Jurkat, Clone E6-1 (cell line): ENCODE data around the gene ZNF879. TPM values are rescaled to one million over a fixed set of nuclear protein-coding genes. Genes with fewer than 3 reads are reported as not detected.

Experiments used
- DNase-seq: peaks from one replicate; pipeline ENCODE4 v3.0.0-alpha.2; 2011; ENCODE audit warnings: low read depth, low spot score
- H3K4me3 ChIP-seq: 2 replicates; pipeline ENCODE4 v1.5.1; 2011; ENCODE audit warnings: mild to moderate bottlenecking, low read length, control low read depth, moderate library complexity
- polyA plus RNA-seq: library from polyadenylated mRNA; unstranded; fragments of >200 nt; gene quantifications from one replicate; pipeline ENCODE4 v1.2.1, GENCODE V29; 2012; ENCODE audit warnings: missing spikeins; ENCODE audit not compliant: insufficient read length, insufficient read depth

The ZNF879 gene
- not detected for polyA plus RNA-seq

DNA sequence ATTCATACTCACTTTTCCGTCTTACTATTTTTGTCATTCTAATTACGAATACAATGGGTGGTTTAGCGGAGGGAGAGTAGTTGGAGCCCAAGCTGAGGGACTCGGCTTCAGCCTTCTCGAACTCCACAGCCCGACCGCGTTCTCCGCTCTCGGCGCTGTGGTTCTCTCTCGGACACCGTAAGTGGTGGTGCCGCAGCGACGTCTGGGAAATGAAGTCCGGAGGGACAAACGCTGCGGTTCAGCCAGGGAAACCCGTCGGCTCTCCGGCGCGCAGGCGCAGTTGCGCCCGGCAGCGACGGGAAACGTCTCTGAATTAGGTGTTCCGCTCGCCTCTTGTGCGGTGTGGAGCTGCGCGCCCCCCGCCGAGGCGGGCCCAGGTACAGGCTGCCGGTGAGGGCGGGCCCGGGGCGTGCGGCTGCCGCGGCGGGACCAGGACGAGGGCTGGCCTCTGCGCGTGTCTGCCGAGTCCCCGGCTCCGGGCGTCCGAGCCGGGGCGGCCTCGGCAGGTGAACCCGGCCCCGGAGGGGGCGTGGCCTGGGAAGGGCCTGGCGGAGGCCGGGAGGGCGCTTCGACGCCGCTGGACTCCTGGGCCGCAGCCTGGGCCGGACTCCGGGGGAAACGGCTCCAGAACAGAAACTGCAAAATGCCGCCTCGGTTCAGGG, at the start of gene ZNF879:
Gene ZNF879 (plus strand): TSS at position 277 of the 662 bp plus-strand sequence. CDS start 1,201 bp downstream, outside the sequence.
- no peak within 1 kb of the TSS for H3K4me3 ChIP-seq
- DNase-seq: no peak

DNA sequence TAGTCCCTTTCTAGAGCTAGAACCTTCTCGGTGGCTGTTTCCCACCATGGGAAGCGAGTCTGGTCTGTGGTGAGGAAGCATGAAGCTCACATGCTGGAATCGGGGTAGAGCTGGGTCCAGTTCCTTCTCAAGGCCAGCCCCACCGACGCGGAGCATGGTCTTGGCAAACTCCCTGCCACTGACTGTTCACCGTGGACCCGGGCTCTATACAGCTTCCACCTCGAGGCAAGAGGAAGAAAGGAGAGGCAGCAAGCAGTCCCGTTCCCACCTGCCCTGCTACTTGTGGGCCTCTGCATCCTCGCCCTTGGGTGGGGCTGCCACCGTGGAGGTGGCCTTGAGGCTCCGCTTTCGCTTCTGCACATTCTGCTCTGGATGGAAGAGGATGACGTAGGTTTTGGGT, 42.2 kb upstream of the ZNF879 start:
- no peak overlapping the region for H3K4me3 ChIP-seq
- DNase-seq: no peak

DNA sequence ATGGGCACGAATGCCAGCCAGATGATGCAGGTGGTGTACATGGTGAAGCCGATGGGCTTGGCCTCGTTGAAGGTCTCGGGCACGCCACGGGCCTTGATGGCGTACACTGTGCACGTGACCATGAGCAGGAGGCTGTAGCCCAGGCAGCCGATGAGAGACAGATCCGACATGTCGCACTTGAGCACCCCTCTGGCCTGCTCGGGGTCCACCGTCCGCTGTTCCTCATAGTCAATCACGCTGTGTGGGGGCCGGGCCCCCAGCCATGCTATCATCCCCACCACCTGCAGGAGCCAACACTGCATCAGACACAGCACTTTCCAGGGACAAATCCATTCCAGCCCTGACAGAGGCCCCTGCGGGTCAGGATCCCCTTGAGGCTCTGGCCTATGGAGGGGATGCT, 40.7 kb upstream of the ZNF879 start:
- H3K4me3 ChIP-seq: no peak overlapping the region
- no peak for DNase-seq

DNA sequence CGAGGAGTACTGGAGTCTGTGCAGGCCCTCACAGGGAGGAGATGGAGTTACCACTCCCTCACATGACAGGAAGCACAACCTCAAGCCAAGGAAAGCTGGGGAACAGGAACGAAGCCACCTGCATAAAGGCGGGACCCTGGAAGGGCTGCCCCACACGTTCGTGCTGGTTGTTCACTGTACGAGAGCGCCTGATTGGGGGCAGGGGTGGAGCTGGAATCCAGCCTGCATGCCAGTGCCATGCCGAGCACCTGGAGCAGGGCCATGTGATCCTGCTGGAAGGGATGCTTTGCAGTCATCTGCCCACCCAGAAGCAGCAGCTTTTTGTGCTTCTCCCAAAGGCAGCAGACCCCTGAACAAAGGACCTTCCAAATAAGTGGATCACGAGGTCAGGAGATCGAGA, 39.9 kb upstream of the ZNF879 start:
- DNase-seq: no peak

DNA sequence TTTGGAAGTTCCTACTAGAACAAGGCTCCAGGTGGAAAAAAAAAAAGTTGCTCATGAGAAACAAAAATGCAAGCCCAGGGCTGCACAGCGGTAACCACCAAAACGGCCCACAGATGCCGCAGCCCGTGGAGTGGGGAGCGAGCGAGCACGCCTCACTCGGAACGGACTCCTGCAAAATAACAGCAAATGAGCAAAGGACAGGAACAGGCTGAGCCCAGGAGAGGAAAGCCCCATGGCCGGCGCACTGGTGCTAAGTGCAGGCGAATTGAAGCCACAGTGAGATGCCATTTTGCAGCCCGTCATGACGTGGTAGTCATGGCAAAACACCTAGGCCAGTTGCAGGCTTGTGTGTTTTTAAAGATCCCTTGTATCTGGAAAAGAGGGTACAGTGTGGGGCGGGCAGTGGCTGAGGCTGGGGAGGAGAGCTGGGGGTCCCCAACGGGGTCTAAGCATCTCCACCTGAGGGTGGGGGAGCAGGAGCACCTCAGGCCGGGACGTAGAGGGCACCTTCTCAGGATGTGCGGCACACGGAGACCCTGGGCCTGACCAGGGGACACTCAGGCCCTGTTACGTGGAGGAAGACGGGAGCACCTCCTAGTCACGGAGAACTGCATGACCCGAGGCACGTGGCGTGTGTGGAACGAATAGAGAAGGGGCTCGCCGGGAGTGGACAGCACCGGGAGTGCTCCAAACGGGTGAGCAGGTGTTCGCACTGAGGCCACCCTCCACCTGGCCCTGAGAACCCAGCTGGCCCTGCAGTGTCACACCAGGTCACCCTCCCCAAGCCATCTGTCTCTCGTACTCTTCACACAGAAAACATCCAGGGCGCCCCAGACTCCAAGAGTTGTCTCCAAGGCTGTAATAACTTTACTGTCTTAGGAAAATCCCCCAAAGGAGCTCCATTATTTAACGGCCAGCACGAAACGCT, 39.2 kb upstream of the ZNF879 start:
- H3K4me3 ChIP-seq: no peak overlapping the region
- no peak for DNase-seq

More for the DNA sequence above, 39.9 kb upstream of the ZNF879 start:
- no peak overlapping the region for H3K4me3 ChIP-seq

DNA sequence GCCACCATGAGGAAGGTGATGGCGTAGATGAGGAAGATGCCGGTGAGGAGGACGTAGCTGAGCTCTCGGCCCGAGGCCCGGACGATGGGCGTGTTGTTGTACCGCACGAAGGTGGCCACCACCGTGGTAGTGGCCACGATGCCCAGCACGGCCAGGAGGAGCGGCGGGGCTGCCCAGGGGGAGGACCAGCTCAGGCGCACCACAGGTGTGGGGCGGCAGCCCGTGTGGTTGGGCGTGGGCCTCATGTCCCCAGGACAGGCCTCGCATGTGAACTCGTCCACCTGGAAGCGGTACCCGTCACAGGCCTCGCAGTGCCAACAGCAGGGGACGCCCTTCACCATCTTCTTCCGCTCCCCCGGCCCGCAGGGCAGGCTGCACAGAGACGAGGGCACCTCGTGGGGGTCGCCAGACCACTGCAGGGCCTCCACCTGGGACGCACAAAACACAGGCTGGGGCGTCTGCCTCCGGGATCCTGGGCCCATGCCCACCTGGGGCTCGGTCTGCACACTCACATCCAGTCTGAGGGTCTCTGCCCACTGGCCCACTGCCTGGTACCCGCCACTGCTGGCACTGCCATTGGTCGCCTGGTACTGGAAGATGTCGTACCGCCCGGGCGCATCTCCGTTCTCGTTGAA, 37.2 kb upstream of the ZNF879 start:
- no peak overlapping the region for H3K4me3 ChIP-seq
- DNase-seq: no peak

DNA sequence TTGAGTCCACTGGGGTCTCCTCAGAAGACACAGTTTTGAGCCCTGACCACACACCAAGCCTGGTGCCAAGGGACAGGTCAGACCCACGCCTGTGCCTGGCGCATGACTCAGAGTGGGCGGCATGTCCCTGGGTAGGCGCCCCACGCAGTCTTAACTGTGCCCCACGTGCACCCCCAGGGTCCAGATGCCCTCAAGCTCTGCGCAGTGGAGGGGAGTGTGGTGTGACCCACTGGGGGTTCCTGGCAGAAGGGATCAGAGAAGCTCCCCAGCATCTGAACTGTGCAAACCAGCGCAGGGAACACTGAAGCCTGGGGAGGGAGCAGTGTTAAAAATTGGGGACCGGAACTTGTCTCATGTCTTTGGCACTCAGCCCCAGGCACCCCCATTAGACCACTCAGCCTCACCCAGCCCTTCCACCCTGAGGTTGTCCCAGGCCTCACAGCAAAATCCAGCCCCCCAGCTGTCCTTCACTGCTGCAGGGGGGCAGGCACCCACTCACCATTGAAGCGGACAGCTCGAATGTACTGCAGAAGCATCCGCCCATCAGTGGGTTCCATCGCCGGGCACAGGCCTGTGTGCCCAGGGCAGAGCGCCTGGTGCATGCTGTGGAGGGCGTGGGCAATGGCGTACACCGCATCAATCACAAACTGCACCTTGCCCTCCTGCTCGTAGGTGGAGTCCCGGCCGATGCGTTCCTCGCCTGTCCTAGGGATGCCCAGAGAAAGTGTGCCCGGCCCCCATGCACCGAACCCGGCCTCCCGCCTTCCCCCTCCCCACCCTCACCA, 35.0 kb upstream of the ZNF879 start:
- DNase-seq: no peak
- no peak overlapping the region for H3K4me3 ChIP-seq

DNA sequence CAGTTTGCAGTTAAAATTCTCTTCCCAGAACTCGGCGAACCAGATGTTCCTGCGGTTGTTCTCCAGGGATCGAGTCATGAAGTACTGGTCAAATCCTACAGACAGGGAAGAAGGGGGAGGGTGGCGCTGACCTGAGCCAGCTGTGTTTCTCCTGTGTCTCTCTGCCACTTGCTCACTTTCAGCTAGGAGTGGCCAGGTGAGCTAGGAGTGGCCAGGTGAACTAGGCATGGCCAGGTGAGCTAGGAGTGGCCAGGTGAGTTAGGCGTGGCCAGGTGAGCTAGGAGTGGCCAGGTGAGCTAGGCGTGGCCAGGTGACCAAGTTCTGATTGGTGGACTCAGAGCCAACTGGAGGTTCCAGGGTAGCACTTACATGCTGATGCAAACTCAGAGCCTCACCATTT, 34.3 kb upstream of the ZNF879 start:
- no peak overlapping the region for H3K4me3 ChIP-seq
- no peak for DNase-seq

DNA sequence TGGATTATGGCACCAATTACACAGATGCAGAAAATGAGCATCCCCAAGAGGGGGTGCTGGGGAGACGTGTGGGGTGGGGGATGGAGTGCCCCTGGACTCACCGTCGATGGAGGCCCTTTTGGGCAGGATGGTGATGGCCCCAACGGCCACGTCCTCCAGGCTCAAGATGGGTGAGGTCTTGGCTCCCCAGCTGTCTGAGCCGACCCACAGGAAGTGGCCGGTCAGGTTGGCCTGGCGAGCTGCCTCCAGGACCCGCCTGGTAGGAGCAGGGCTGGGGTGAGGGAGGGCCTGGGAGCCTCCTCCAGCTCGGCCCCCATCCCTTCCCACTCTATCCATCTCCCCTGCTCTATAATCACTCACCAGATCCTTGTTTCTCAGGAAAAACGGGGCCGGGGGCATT, 33.1 kb upstream of the ZNF879 start:
- no peak for DNase-seq

DNA sequence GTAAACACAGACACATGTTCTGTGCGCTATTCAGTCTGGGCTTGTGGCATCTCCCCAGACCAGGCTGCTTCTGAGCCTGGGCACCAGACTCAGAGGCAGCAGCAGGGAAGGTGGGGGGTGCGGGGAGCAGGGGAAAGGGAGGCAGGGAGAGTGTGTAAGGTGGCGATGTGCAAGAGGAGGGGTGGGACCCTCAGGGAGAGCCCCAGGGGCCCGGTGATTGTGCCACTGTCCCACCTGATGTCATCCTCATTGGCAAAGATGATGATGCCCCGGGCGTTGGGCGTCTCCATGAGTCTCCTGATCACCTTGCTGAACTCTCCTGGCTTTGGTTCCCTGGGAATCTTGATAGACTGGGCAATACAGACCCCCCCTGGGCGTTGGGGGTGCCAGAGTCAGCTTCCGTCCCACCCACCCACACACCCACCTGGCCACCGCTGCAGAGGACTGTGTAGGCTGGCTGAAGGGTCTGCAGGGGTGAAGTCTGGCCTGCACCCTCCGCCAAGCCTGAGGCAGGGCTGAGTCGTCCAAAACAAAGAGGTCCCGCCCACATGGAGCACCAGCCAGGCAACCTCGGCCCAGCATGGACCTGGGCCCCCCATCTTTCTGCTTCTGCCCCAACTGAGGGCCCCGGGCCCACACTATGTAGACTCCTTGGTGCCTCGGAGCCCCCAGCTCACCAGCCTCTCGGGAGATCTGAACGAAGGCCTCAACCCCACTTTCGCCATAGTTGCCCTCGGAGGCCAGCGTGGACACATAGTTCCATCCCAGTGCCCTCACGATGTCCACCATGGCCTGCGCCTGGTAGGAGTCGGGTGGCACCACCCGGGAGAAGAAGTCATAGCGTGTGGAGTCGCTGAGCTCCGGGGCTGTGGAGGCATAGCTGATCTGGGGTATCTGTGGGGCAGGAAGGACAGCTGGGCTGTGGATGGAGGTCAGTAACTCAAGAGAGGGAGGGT, 32.1 kb upstream of the ZNF879 start:
- no peak overlapping the region for H3K4me3 ChIP-seq
- no peak for DNase-seq

More for the DNA sequence above, 33.1 kb upstream of the ZNF879 start:
- H3K4me3 ChIP-seq: no peak overlapping the region

DNA sequence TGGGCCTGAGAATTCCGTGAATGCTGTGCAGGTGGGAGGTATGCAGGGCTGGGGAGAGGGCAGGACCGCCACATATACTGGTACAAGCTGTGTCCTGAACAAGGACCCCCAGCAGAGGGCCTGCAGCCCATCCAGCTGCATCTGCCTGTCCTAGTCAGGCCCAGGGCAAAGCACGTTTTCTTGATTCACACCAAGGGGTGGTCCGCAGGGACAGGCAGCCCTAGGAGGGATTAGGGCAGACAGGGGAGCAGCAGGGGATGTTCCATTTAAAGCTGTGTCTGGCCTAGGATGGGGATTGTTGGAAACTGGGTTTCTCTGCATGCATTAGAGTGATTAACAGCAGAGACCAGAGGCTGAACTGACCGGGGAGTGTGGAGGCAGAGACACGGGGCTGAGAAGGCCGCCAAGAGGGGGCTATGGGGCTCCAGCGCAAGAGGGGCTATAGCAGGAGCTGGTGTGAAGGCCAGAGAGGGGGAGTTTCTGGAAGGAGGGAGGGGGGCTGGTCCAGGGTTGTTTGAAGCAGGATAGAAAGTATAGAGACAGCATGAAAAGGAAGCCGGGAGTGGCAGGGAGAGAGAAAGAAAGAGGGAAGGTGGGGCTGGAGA, 31.2 kb upstream of the ZNF879 start:
- DNase-seq: no peak
- no peak overlapping the region for H3K4me3 ChIP-seq

DNA sequence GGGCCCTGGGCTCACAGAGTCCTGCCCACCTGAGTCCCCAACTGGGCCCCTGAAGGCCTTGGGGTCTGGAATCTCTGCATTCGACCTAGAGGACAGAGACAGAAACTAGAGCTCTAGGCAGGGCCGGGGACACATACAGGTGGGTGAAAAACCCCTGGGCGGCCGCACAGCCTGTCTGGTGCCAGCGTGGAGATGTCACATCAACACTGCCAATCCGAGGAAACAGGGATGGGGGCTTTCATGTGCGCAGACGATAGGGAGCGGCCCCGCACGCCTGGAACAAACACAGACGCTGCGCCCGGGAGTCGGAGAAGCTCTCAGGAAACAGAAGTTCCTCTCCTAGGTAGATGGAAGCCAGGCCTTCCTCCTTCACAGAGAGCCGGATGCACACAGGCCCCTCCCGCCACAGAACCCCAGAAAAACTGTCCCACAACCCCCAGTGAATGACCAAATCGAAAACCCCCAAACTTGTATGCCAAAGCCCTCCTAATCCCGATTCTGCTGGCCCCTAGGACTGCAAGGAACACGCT, 30.3 kb upstream of the ZNF879 start:
- no peak overlapping the region for H3K4me3 ChIP-seq
- DNase-seq: no peak

DNA sequence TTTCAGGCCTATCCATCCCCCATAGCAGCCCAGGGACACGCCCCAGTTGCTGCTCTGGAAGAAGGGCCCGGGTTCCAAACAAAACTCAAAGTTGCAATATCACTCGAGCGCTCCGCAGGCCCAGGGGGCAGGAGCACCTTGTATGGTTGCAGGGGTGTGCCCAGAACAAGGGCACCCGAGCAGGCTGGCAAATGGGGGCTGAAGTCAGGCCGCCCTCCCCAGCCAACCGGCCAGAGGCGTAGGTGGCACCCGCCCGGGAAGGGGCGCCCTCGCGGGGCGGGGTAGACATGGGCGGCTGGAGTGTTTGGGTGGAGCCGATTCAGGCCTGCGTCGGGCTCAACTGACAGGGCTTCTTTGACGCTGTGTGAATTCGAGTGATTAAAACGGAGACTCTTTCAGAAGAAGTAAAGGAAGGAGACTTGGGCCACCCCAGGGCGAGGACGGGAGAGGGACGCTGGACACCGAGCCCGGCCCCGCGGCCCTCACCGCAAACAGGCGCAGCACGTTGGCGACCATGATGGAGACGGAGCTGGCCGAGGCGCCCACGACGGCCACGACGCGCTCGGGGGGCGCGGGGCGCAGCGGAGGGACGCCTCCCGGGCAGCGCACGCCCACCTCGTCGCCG, 29.5 kb upstream of the ZNF879 start:
- no peak for DNase-seq
- H3K4me3 ChIP-seq: no peak overlapping the region

DNA sequence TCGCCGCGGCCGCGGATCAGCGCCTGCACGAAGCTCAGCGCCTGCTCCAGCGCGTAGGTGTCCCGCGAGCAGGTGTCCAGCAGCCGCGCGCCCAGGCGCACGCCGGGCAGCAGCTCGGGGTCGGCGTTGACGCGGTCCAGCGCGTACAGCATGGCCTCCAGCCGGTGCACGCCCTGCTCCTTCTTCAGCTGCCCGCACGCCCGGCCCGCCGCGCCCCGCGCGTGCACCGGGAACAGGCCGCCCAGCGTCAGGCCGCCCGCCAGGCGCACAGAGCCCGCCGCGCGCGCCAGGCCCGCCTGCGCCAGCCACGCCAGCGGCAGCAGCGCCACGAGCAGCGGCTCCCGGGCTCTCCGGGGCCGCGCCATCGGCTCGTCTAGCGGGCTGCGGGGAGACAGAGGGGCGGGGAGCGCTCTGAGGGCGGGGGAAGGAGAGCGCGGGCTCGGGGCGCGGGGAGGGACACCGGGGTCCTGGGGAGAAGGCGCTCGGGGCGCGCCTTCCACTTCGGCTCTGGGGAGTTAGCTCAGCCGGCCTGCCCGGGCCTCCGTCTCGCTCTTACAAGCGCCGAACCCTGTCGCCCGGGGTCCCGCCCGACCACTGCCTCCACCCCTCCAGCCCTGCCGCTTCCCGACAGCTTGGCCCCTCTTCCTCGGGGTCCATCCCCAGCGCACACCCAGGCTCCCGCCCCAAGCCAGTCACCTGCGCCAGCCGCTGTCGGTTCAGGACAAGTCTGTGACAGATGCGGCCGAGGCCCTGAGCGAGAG, 28.8 kb upstream of the ZNF879 start, which contains the start of gene GRM6:
Gene GRM6 (minus strand): TSS at position 741 of the 761 bp plus-strand sequence. CDS start 376 bp downstream, at position 365.
- no peak within 1 kb of the TSS for H3K4me3 ChIP-seq
- DNase-seq: no peak

DNA sequence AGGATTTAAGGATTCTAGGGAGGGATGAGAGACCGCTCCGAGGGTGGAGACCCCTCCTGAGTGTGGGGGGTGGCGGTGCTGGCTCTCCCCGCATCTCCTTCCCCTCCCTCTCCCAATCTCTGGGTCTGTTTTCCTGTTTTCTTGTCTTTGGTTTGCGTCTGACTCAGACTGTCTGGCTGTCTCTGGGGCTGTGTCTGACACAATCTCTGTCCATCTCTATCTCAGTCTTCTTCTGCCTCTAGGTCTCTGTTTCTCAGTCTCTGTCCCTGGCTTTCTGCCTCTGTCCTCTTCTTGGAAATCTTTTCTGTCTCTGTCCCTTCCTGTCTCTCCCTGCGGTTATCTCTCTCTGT, 28.3 kb upstream of the ZNF879 start:
- H3K4me3 ChIP-seq: no peak overlapping the region
- DNase-seq: no peak

DNA sequence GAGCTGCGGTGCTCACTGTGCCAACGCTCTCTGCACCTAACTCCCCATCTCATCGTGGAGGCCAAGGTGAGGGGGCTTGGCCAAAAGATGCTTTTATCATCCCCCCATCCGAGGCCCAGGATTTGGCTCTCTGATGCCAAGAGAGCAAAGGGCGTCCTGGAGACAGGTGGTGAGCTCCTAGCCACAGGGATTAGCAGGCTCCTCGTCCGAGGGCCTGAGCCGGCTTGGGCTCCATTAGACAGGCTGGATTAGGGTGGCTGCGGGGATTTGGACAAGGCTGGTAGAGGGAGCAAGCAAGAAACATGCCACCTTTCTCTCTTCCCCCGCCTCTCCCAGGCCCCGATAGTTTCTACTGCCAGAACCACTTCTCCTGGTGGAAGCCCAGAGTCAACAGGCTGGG, 27.4 kb upstream of the ZNF879 start:
- H3K4me3 ChIP-seq: no peak overlapping the region
- no peak for DNase-seq
